ENCODE results near the gene RMC1.

GRCh38 chr18:23565916-23566547 lies 62.7 kb downstream of the RMC1 start:
- no peak for TF ChIP-seq EZH2phosphoT487 (IDR thresholded peaks at IDR 0.05; ENCODE audit: low read depth)
- TF ChIP-seq, protein P1, sequence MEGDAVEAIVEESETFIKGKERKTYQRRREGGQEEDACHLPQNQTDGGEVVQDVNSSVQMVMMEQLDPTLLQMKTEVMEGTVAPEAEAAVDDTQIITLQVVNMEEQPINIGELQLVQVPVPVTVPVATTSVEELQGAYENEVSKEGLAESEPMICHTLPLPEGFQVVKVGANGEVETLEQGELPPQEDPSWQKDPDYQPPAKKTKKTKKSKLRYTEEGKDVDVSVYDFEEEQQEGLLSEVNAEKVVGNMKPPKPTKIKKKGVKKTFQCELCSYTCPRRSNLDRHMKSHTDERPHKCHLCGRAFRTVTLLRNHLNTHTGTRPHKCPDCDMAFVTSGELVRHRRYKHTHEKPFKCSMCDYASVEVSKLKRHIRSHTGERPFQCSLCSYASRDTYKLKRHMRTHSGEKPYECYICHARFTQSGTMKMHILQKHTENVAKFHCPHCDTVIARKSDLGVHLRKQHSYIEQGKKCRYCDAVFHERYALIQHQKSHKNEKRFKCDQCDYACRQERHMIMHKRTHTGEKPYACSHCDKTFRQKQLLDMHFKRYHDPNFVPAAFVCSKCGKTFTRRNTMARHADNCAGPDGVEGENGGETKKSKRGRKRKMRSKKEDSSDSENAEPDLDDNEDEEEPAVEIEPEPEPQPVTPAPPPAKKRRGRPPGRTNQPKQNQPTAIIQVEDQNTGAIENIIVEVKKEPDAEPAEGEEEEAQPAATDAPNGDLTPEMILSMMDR (IDR thresholded peaks at IDR 0.05; ENCODE audit: low read depth, low read length), result no peak
